Left ventricle myocardium inferior (tissue), 1 donor: ENCODE data around the gene MLST8. TPM values are rescaled to one million over a fixed set of nuclear protein-coding genes. Genes with fewer than 3 reads are reported as not detected.
"Not testable (repeated sequence)": the region's sequence is repeated elsewhere in the genome, so short reads cannot be mapped to it uniquely, and the experiment has no call there.

Source experiments
- DNase-seq: peaks from one replicate; pipeline ENCODE4 v3.0.0-alpha.2; 2020
- H3K27ac ChIP-seq: fragments of 200-600 bp; replicated peaks from 2 replicates; pipeline ENCODE4 v1.8.0; 2021
- H3K27me3 ChIP-seq: fragments of 200-600 bp; 2 replicates; pipeline ENCODE4 v1.8.0; 2021; ENCODE audit warnings: low read depth
- H3K36me3 ChIP-seq: fragments of 200-600 bp; 2 replicates; pipeline ENCODE4 v1.8.0; 2021
- H3K4me1 ChIP-seq: fragments of 200-600 bp; 2 replicates; pipeline ENCODE4 v1.8.0; 2021
- H3K4me3 ChIP-seq: fragments of 200-600 bp; 2 replicates; pipeline ENCODE4 v1.8.0; 2021; ENCODE audit warnings: mild to moderate bottlenecking, moderate library complexity
- H3K9me3 ChIP-seq: fragments of 200-600 bp; replicated peaks from 2 replicates; pipeline ENCODE4 v1.8.0; 2021
- intact Hi-C: fragments of 100-400 bp; cut with micrococcal nuclease; formaldehyde crosslinking; loops from one replicate; pipeline ENCODE4 v1.11.0; 2022
- total RNA-seq: library from RNA; stranded (reverse); fragmentation: NEBNext Ultra II Directional; extraction: Animal tissue kit (Norgen Biotek cat#: 25700); gene quantifications from one replicate; pipeline ENCODE4 v1.2.1, GENCODE V29; 2021
- TF ChIP-seq, protein P1 (sequence below): fragments of 200-600 bp; IDR thresholded peaks from 2 replicates; pipeline ENCODE4 v1.8.0; 2021; ENCODE audit warnings: antibody characterized with exemption, mild to moderate bottlenecking, borderline replicate concordance
- donor health status: DM: no; HTN: yes; CAD: no; lungs with severe emphysema.

Gene MLST8
- total RNA-seq, 1 donor from 2014 or later = 27.3 TPM

GRCh38 chr16:2200313-2200712 is 4.9 kb upstream of the MLST8 start:
- intact Hi-C loops = no loop called here
- Histone ChIP-seq H3K4me3 (no peak overlapping the region), H3K27me3 (peaks cover 42% of the 10 kb centered on the region), H3K4me1 (peaks cover 18% of the 10 kb centered on the region), H3K9me3 (no peaks in the 10 kb centered on the region), H3K36me3 (no peaks in the 10 kb centered on the region), H3K27ac (no peak overlapping the region)
- TF ChIP-seq, protein P1, sequence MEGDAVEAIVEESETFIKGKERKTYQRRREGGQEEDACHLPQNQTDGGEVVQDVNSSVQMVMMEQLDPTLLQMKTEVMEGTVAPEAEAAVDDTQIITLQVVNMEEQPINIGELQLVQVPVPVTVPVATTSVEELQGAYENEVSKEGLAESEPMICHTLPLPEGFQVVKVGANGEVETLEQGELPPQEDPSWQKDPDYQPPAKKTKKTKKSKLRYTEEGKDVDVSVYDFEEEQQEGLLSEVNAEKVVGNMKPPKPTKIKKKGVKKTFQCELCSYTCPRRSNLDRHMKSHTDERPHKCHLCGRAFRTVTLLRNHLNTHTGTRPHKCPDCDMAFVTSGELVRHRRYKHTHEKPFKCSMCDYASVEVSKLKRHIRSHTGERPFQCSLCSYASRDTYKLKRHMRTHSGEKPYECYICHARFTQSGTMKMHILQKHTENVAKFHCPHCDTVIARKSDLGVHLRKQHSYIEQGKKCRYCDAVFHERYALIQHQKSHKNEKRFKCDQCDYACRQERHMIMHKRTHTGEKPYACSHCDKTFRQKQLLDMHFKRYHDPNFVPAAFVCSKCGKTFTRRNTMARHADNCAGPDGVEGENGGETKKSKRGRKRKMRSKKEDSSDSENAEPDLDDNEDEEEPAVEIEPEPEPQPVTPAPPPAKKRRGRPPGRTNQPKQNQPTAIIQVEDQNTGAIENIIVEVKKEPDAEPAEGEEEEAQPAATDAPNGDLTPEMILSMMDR = no peak
- no peak for DNase-seq

- intact Hi-C loops, H3K27ac ChIP-seq: not testable (repeated sequence)
Measured at GRCh38 chr16:2203119-2203688, 2.0 kb upstream of the MLST8 start.

DNA sequence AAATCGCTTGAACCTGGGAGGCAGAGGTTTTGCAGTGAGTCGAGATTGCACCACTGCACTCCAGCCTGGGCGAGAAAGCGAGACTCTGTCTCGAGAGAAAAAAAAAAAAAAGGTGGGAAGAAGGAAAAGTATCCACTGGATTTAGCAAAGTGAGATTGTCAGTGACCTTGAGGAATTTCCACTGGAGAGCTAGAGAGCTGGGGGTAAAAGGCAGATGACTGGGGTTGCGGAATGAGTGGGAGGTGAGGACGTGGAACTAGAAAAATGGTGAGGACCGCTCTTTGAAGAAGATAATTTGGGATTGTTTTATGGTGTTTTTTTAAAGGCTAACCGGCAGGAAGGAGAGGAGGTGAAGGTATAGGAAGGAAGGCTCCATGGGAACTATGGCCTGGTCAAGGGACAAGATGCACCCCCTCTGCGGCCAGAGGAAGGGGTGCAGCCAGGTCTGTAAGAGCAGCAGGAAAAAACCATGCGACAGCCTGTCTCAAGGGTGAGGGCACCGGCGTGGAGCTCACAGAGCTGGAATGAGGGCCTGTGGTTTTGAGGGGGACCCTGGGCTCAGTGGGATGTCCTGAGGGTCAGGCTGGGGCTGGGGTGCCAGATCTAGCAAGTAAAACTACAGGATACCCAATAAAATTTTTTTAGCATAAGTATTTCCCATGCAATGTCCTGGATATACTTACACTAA is 694 bp upstream of the MLST8 start:
- Histone ChIP-seq H3K36me3 (peaks cover 31% of the 10 kb centered on the region), H3K27me3 (peaks cover 4% of the 10 kb centered on the region), H3K4me1 (peaks cover 28% of the 10 kb centered on the region), H3K27ac (peak overlapping the region; percentile 100), H3K4me3 (peak overlapping the region; percentile 86), H3K9me3 (no peaks in the 10 kb centered on the region)
- no peak for DNase-seq
- TF ChIP-seq, protein P1 = no peak
- intact Hi-C loops = no loop called here

More at GRCh38 chr16:2203119-2203688, 2.0 kb upstream of the MLST8 start:
- not testable (repeated sequence) for H3K9me3 ChIP-seq, DNase-seq, H3K4me3 ChIP-seq
- Histone ChIP-seq H3K4me1 (peaks cover 28% of the 10 kb centered on the region), H3K36me3 (peaks cover 17% of the 10 kb centered on the region), H3K27me3 (peaks cover 17% of the 10 kb centered on the region)

- intact Hi-C loops = no loop called here
Measured at GRCh38 chr16:2205967-2206313, 686 bp downstream of the MLST8 start.

DNA sequence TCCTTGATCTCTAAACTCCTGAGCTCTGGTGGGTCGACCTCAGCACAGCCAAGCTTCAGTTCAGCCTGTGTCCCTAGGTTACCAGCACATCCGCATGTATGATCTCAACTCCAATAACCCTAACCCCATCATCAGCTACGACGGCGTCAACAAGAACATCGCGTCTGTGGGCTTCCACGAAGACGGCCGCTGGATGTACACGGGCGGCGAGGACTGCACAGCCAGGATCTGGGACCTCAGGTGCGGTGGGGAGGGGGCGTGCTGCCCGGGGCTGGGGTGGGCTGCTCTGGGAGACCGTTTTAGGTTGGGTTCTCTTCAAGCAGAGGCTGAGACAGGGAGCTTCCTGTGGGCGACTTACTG is 1.1 kb downstream of the MLST8 start:
- Histone ChIP-seq H3K36me3 (peaks cover 33% of the 10 kb centered on the region), H3K4me3 (peak overlapping the region; percentile 86), H3K4me1 (peaks cover 41% of the 10 kb centered on the region), H3K27me3 (no peaks in the 10 kb centered on the region), H3K27ac (peak overlapping the region; percentile 100), H3K9me3 (no peaks in the 10 kb centered on the region)
- TF ChIP-seq, protein P1 = no peak
- intact Hi-C loops = no loop called here
- no peak for DNase-seq

More at GRCh38 chr16:2205967-2206313, 686 bp downstream of the MLST8 start:
- H3K9me3 ChIP-seq = no peaks in the 10 kb centered on the region
- H3K4me1 ChIP-seq = peaks cover 36% of the 10 kb centered on the region
- TF ChIP-seq, protein P1 = no peak
- H3K27ac ChIP-seq = peak overlapping the region; percentile 100
- no peak for DNase-seq
- H3K36me3 ChIP-seq = peaks cover 33% of the 10 kb centered on the region
- no peaks in the 10 kb centered on the region for H3K27me3 ChIP-seq
- H3K4me3 ChIP-seq = peak overlapping the region; percentile 86

GRCh38 chr16:2206780-2207433 is 1.7 kb downstream of the MLST8 start:
- Histone ChIP-seq H3K9me3 (no peaks in the 10 kb centered on the region), H3K4me1 (peaks cover 46% of the 10 kb centered on the region), H3K4me3 (peak overlapping the region; percentile 86), H3K27ac (peak overlapping the region; percentile 100), H3K36me3 (peaks cover 33% of the 10 kb centered on the region), H3K27me3 (no peaks in the 10 kb centered on the region)
- no peak for DNase-seq
- TF ChIP-seq, protein P1 = no peak
- intact Hi-C loops = no loop called here
